A549 (cell line): ENCODE data around the gene METTL23. TPM values are rescaled to one million over a fixed set of nuclear protein-coding genes. Genes with fewer than 3 reads are reported as not detected.

ENCODE experiments used
- ATAC-seq, 2 experiments: fragments of 200-7000 bp in 1 of 2; fragments of >200 bp in 1 of 2; cut with Nextera tagmentation in 1 of 2; cut with Tn5 transposase in 1 of 2; 3 replicates each; pipeline versions ENCODE4 v1.8.0 to v1.9.1; 2018 to 2020; ENCODE audit warnings: mild to moderate bottlenecking in 1 of 2, moderate library complexity in 1 of 2
- CTCF ChIA-PET: fragments of 300-600 bp; sonication (Branson Sonifier 250); formaldehyde crosslinking; extraction: SDS; loops from one replicate; lab custom pipeline; 2021; ENCODE audit warnings: antibody characterized with exemption, inconsistent platforms; lab: Yijun Ruan, JAX
- POLR2A ChIA-PET: fragments of 350-600 bp; formaldehyde crosslinking; extraction: SDS; loops from one replicate; lab custom pipeline; 2021; ENCODE audit warnings: antibody characterized with exemption, inconsistent platforms; lab: Yijun Ruan, JAX
- DNase-seq, 2 experiments: peaks; one replicate each; pipeline versions ENCODE4 v3.0.0 to v3.0.0-alpha.2; 2011 to 2016; ENCODE audit warnings: low read depth in 1 of 2, low spot score in 1 of 2
- FAIRE-seq: peaks from 2 replicates; lab custom pipeline; 2011; peaks lifted over from hg19 to GRCh38; lab: Jason Lieb, UNC
- H3K27ac ChIP-seq, 2 experiments: fragments of >200 bp; sonication (Bioruptor Twin); formaldehyde crosslinking; 3 replicates each; pipeline ENCODE4 v1.5.1; 2016 to 2017
- H3K4me1 ChIP-seq: fragments of >200 bp; sonication (Bioruptor Twin); formaldehyde crosslinking; 3 replicates; pipeline ENCODE4 v1.6.1; 2016
- H3K4me2 ChIP-seq: fragments of >200 bp; sonication (Bioruptor Twin); formaldehyde crosslinking; 3 replicates; pipeline ENCODE4 v1.6.1; 2016
- H3K4me3 ChIP-seq: fragments of >200 bp; sonication (Bioruptor Twin); formaldehyde crosslinking; 3 replicates; pipeline ENCODE4 v1.5.1; 2016
- H3K9me3 ChIP-seq: fragments of >200 bp; sonication (Bioruptor Twin); formaldehyde crosslinking; 3 replicates; pipeline ENCODE4 v1.6.1; 2016
- ATOH8 ChIP-seq: fragments of 250-450 bp; sonication (Bioruptor Pico); IDR thresholded peaks from 2 replicates; pipeline ENCODE4 v1.5.0; 2020; ENCODE audit warnings: low read depth, mild to moderate bottlenecking, moderate library complexity
- BHLHE40 ChIP-seq: IDR thresholded peaks from 2 replicates; pipeline ENCODE4 v1.6.1; 2012; ENCODE audit warnings: low read depth, low read length, inconsistent platforms
- CBX8 ChIP-seq: fragments of 200-600 bp; sonication (generic); IDR thresholded peaks from 2 replicates; pipeline ENCODE4 v1.6.1; 2016
- CEBPB ChIP-seq, 2 experiments: fragments of >200 bp in 1 of 2; sonication (Bioruptor Twin) in 1 of 2; formaldehyde crosslinking in 1 of 2; IDR thresholded peaks; 2 replicates each; pipeline ENCODE4 v1.6.1; 2012 to 2016
- CHD2 ChIP-seq: fragments of 150-350 bp; IDR thresholded peaks from 2 replicates; pipeline ENCODE4 v1.6.1; 2014; ENCODE audit warnings: low read length; ENCODE audit not compliant: partially characterized antibody
- CHD4 ChIP-seq: fragments of 200-600 bp; sonication (generic); IDR thresholded peaks from 2 replicates; pipeline ENCODE4 v1.6.1; 2016; ENCODE audit warnings: antibody characterized with exemption, mild to moderate bottlenecking, borderline replicate concordance
- CTCF ChIP-seq: fragments of >200 bp; sonication (Bioruptor Twin); formaldehyde crosslinking; IDR thresholded peaks from 3 replicates; pipeline ENCODE4 v1.5.1; 2016
- EHF ChIP-seq: fragments of 250-450 bp; sonication (Bioruptor Pico); IDR thresholded peaks from 2 replicates; pipeline ENCODE4 v1.5.0; 2020; ENCODE audit warnings: mild to moderate bottlenecking
- EP300 ChIP-seq, 2 experiments: fragments of >200 bp; sonication (Bioruptor Twin); formaldehyde crosslinking; IDR thresholded peaks; 2 replicates in 1 of 2; 3 replicates in 1 of 2; pipeline ENCODE4 v1.6.1; 2016 to 2017
- FOSB ChIP-seq: fragments of 250-450 bp; sonication (Bioruptor Pico); IDR thresholded peaks from 2 replicates; pipeline ENCODE4 v1.5.0; 2020; ENCODE audit warnings: mild to moderate bottlenecking, moderate library complexity
- FOSL2 ChIP-seq, 2 experiments: fragments of 450-650 bp in 1 of 2; fragments of >200 bp in 1 of 2; sonication (Bioruptor Twin) in 1 of 2; formaldehyde crosslinking; IDR thresholded peaks; 2 replicates each; pipeline versions ENCODE4 v1.5.0 to v1.6.1; 2016 to 2020; ENCODE audit warnings: mild to moderate bottlenecking in 1 of 2, moderate library complexity in 1 of 2
- HDAC2 ChIP-seq: fragments of 200-600 bp; sonication (generic); IDR thresholded peaks from 2 replicates; pipeline ENCODE4 v1.6.1; 2016
- HOXA7 ChIP-seq: fragments of 250-450 bp; sonication (Bioruptor Pico); IDR thresholded peaks from 2 replicates; pipeline ENCODE4 v1.5.0; 2020; ENCODE audit warnings: mild to moderate bottlenecking, moderate library complexity
- HOXB5 ChIP-seq: fragments of 250-450 bp; sonication (Bioruptor Pico); IDR thresholded peaks from 2 replicates; pipeline ENCODE4 v1.5.0; 2020; ENCODE audit warnings: mild to moderate bottlenecking, moderate library complexity
- JUN ChIP-seq, 2 experiments: fragments of >200 bp; sonication (Bioruptor Twin); formaldehyde crosslinking; IDR thresholded peaks; 2 replicates in 1 of 2; 3 replicates in 1 of 2; pipeline ENCODE4 v1.6.1; 2016 to 2017
- KDM1A ChIP-seq: fragments of 200-600 bp; sonication (generic); IDR thresholded peaks from 2 replicates; pipeline ENCODE4 v1.6.1; 2016; ENCODE audit warnings: low read depth, mild to moderate bottlenecking
- MAFK ChIP-seq: fragments of 450-650 bp; IDR thresholded peaks from 2 replicates; pipeline ENCODE4 v1.6.1; 2014; ENCODE audit not compliant: partially characterized antibody
- NFE2L2 ChIP-seq: fragments of 150-350 bp; conservative IDR thresholded peaks from 2 replicates; pipeline ENCODE4 v1.6.1; 2014; ENCODE audit warnings: low read length
- POLR2A ChIP-seq: IDR thresholded peaks from 2 replicates; pipeline ENCODE4 v1.6.1; 2012; ENCODE audit warnings: mild to moderate bottlenecking, low read length
- RARB ChIP-seq: fragments of 250-450 bp; sonication (Bioruptor Pico); IDR thresholded peaks from 2 replicates; pipeline ENCODE4 v1.8.0; 2021; ENCODE audit warnings: mild to moderate bottlenecking, moderate library complexity
- RCOR1 ChIP-seq: fragments of 150-350 bp; IDR thresholded peaks from 2 replicates; pipeline ENCODE4 v1.6.1; 2014; ENCODE audit warnings: antibody characterized with exemption, low read length, low read depth
- SMC3 ChIP-seq: fragments of >200 bp; sonication (Bioruptor Twin); formaldehyde crosslinking; IDR thresholded peaks from 3 replicates; pipeline ENCODE4 v1.6.1; 2018; ENCODE audit warnings: inconsistent platforms
- SREBF2 ChIP-seq: fragments of 450-650 bp; IDR thresholded peaks from 2 replicates; pipeline ENCODE4 v1.6.1; 2014; ENCODE audit warnings: mild to moderate bottlenecking, moderate library complexity
- ZSCAN20 ChIP-seq: fragments of 250-450 bp; sonication (Bioruptor Pico); IDR thresholded peaks from 2 replicates; pipeline ENCODE4 v1.8.0; 2022; ENCODE audit warnings: mild to moderate bottlenecking, moderate library complexity
- WGBS: methylation state at CpG from one replicate; pipeline ENCODE4 v1.1.6; 2017; ENCODE audit errors: missing lambda C conversion rate; 5-methylcytosine and 5-hydroxymethylcytosine counted together
- polyA plus RNA-seq, 4 experiments: library from polyadenylated mRNA; depleted of rRNA in 3 of 4; stranded (reverse); fragments of >200 nt; fragmentation: RNase III in 1 of 4; extraction: RNeasy Plus Mini Kit Qiagen cat#74134 plus additional on column Dnase treatment in 1 of 4; gene quantifications; 2 replicates in 3 of 4; 3 replicates in 1 of 4; pipeline ENCODE4 v1.2.3, GENCODE V29; 2011 to 2017
- TF ChIP-seq, protein P1 (sequence below): fragments of >200 bp; sonication (Bioruptor Twin); formaldehyde crosslinking; IDR thresholded peaks from 2 replicates; pipeline ENCODE4 v1.6.1; 2016
- TF ChIP-seq, protein P2 (sequence below): IDR thresholded peaks from 2 replicates; pipeline ENCODE4 v1.6.1; 2012; ENCODE audit warnings: low read depth, borderline replicate concordance
- TF ChIP-seq, protein P3 (sequence below): fragments of 450-650 bp; IDR thresholded peaks from 2 replicates; pipeline ENCODE4 v1.6.1; 2014; ENCODE audit warnings: antibody characterized with exemption

METTL23 gene
- polyA plus RNA-seq, 2 of the 4 experiments (the other 2 are of a cell fraction), result 64.9 to 120 TPM

DNA sequence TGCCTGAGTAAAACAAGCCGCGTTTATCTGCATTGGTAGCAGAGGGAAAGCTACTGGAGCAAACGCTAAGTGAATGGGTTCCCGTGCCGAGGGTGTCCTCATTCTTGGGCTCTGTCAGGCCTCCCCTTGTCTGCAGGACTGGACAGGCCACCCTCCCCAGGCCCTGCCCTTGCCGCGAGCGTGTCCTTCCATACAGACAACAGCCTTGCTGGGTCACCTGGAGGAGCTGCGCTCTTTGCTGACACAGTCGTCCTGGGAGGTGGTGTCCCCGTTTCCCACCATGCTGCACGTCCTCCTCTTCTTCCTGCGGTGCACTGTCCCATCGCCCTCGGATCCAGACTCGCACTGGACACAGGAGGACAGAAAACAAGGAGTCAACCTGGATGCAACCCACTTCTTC is 8.1 kb upstream of the METTL23 start:
- TF ChIP-seq ATOH8 (CRISPR knock-in tag) (no peak), FOSB (CRISPR knock-in tag) (no peak), JUN (IDR thresholded peaks at IDR 0.05) (no peak), EHF (CRISPR knock-in tag) (no peak), CTCF (no peak), EP300 (IDR thresholded peaks at IDR 0.05) (no peak), NFE2L2 (no peak), KDM1A (no peak)
- TF ChIP-seq, protein P1, sequence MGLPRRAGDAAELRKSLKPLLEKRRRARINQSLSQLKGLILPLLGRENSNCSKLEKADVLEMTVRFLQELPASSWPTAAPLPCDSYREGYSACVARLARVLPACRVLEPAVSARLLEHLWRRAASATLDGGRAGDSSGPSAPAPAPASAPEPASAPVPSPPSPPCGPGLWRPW, result no peak
- Histone ChIP-seq H3K4me3 (no peak overlapping the region), H3K27ac (no peak overlapping the region), H3K9me3 (no peaks in the 10 kb centered on the region), H3K4me1 (no peaks in the 10 kb centered on the region), H3K4me2 (no peak overlapping the region)
- DNase-seq (no peak), FAIRE-seq (no peak), ATAC-seq (no peak)
- WGBS, result 95% methylated on average over 16 of the region's 16 CpGs
- POLR2A ChIA-PET, result no interaction called here
- CTCF ChIA-PET, result interaction anchor here (0.6 to 26.0 kb wide), 12 partner anchors 7 to 348 kb away, joined by 3 to 456 read pairs (median 4); partner anchors contain the start of genes JMJD6, METTL23 and ST6GALNAC2

- H3K4me3 ChIP-seq, result no peak overlapping the region
- no peak overlapping the region for H3K27ac ChIP-seq
- POLR2A ChIA-PET, result no interaction called here
- WGBS, result 95% methylated on average over 9 of the region's 9 CpGs
- DNase-seq, result no peak
- CTCF ChIA-PET, result interaction anchor here (0.6 to 26.0 kb wide), 6 partner anchors 9 to 200 kb away, joined by 3 to 456 read pairs (median 6); no protein-coding TSS in a partner anchor
- no peak for ATAC-seq
- no peak overlapping the region for H3K4me2 ChIP-seq
- no peak for TF ChIP-seq ZSCAN20
- TF ChIP-seq RARB, result no peak
- TF ChIP-seq CEBPB (IDR thresholded peaks at IDR 0.05), result no peak
- no peak for TF ChIP-seq HDAC2
- no peaks in the 10 kb centered on the region for H3K9me3 ChIP-seq
- FAIRE-seq, result no peak
- peaks cover 6% of the 10 kb centered on the region; the same call in 2 of the 3 replicates for H3K4me1 ChIP-seq
These were observed 6.4 kb upstream of the METTL23 start for GRCh38 chr17:76720211-76720610.

DNA sequence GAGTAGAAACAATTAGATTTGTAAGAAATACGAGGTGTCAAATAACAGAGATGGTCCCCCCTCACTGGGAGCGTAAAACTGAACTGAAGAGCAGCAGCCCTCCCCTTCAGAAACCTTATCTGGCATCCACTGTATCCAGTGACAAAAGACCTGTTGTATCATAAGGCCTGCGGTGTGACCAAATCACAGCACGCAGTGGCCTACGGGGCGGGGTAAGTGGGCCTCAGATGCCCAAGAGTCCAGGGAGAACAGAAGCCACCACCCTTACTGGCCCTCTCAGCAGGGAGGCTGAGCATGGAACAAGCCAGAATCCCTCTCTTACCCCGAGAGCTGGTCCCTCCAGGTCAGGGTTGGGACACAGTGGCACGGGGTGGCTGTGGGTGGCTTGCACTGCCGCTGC is 5.7 kb upstream of the METTL23 start:
- Histone ChIP-seq H3K9me3 (no peaks in the 10 kb centered on the region), H3K4me2 (no peak overlapping the region), H3K27ac (no peak overlapping the region), H3K4me1 (peaks cover 8% of the 10 kb centered on the region; the same call in 2 of the 3 replicates), H3K4me3 (no peak overlapping the region)
- POLR2A ChIA-PET, result no interaction called here
- DNase-seq, result no peak
- CTCF ChIA-PET, result interaction anchor here (0.6 to 26.0 kb wide), 5 partner anchors 7 to 255 kb away, joined by 4 to 456 read pairs (median 161); partner anchors contain the start of gene MXRA7
- 83% methylated on average over 8 of the region's 9 CpGs for WGBS
- no peak for ATAC-seq
- FAIRE-seq, result no peak
- TF ChIP-seq RCOR1 (no peak), KDM1A (no peak), FOSL2 (IDR thresholded peaks at IDR 0.05) (no peak), FOSL2 (CRISPR knock-in tag; IDR thresholded peaks at IDR 0.05) (no peak), CHD4 (no peak), HOXA7 (no peak), CBX8 (no peak), SREBF2 (no peak), POLR2A (no peak), CHD2 (no peak), HOXB5 (CRISPR knock-in tag) (no peak), BHLHE40 (no peak), SMC3 (no peak), MAFK (no peak), FOSB (CRISPR knock-in tag) (no peak)
- TF ChIP-seq, protein P2, sequence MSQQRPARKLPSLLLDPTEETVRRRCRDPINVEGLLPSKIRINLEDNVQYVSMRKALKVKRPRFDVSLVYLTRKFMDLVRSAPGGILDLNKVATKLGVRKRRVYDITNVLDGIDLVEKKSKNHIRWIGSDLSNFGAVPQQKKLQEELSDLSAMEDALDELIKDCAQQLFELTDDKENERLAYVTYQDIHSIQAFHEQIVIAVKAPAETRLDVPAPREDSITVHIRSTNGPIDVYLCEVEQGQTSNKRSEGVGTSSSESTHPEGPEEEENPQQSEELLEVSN, result no peak
- TF ChIP-seq, protein P3, sequence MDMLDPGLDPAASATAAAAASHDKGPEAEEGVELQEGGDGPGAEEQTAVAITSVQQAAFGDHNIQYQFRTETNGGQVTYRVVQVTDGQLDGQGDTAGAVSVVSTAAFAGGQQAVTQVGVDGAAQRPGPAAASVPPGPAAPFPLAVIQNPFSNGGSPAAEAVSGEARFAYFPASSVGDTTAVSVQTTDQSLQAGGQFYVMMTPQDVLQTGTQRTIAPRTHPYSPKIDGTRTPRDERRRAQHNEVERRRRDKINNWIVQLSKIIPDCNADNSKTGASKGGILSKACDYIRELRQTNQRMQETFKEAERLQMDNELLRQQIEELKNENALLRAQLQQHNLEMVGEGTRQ, result no peak
